SJSA1 (cell line): ENCODE results near the gene SLC22A17. TPM values are rescaled to one million over a fixed set of nuclear protein-coding genes. Genes with fewer than 3 reads are reported as not detected.

Source experiments
- DNase-seq, 2 experiments: peaks; one replicate each; pipeline ENCODE4 v3.0.0-alpha.2; 2015 to 2020; ENCODE audit warnings: low spot score in 2 of 2, low read depth in 1 of 2
- H3K27ac ChIP-seq: fragments of 250-450 bp; sonication (Bioruptor Pico); 2 replicates; pipeline ENCODE4 v1.5.1; 2020; ENCODE audit warnings: mild to moderate bottlenecking, moderate library complexity
- H3K27me3 ChIP-seq: fragments of 250-450 bp; sonication (Bioruptor Pico); replicated peaks from 2 replicates; pipeline ENCODE4 v1.5.1; 2020; ENCODE audit warnings: mild to moderate bottlenecking, moderate library complexity
- H3K36me3 ChIP-seq: fragments of 250-450 bp; sonication (Bioruptor Pico); 2 replicates; pipeline ENCODE4 v1.5.1; 2020; ENCODE audit warnings: mild to moderate bottlenecking
- H3K4me1 ChIP-seq: fragments of 250-450 bp; sonication (Bioruptor Pico); replicated peaks from 2 replicates; pipeline ENCODE4 v1.6.1; 2021; ENCODE audit warnings: mild to moderate bottlenecking
- H3K4me3 ChIP-seq: fragments of 250-450 bp; sonication (Bioruptor Pico); 2 replicates; pipeline ENCODE4 v1.5.1; 2020; ENCODE audit warnings: mild to moderate bottlenecking
- H3K9me3 ChIP-seq: fragments of 250-450 bp; sonication (Bioruptor Pico); replicated peaks from 2 replicates; pipeline ENCODE4 v1.5.1; 2020; ENCODE audit warnings: mild to moderate bottlenecking
- total RNA-seq: library from RNA; depleted of rRNA; stranded (reverse); fragments of >200 nt; shearing (Covaris generic); gene quantifications from 2 replicates; pipeline ENCODE4 v1.2.3, GENCODE V29; 2014

The SLC22A17 gene
- total RNA-seq, 1 experiment from 2014 or later = 3.2 TPM

- no peak overlapping the region for H3K4me3 ChIP-seq
- no peaks in the 10 kb centered on the region for H3K4me1 ChIP-seq
- no peak overlapping the region for H3K27ac ChIP-seq
- no peaks in the 10 kb centered on the region for H3K9me3 ChIP-seq
- no peak for DNase-seq
- H3K36me3 ChIP-seq = no peaks in the 10 kb centered on the region
- H3K27me3 ChIP-seq = peaks cover 7% of the 10 kb centered on the region
Measured at GRCh38 chr14:23377573-23378563, 25.2 kb upstream of the SLC22A17 start.

GRCh38 chr14:23377198-23377550 is 24.5 kb upstream of the SLC22A17 start:
- DNase-seq = no peak
- Histone ChIP-seq H3K27ac (no peak overlapping the region), H3K9me3 (no peaks in the 10 kb centered on the region), H3K27me3 (peaks cover 7% of the 10 kb centered on the region), H3K4me3 (no peak overlapping the region), H3K4me1 (no peaks in the 10 kb centered on the region), H3K36me3 (no peaks in the 10 kb centered on the region)

GRCh38 chr14:23376482-23377197 is 24.0 kb upstream of the SLC22A17 start, which contains the start of gene CMTM5:
Gene CMTM5 (plus strand): TSS chr14:23377046. CDS start chr14:23377252, 206 bp downstream.
- Histone ChIP-seq H3K4me1 (no peaks in the 10 kb centered on the region), H3K36me3 (no peaks in the 10 kb centered on the region), H3K4me3 (no peak within 1 kb of the TSS), H3K27me3 (peaks cover 7% of the 10 kb centered on the region), H3K27ac (no peak within 1 kb of the TSS), H3K9me3 (no peaks in the 10 kb centered on the region)
- DNase-seq = no peak

DNA sequence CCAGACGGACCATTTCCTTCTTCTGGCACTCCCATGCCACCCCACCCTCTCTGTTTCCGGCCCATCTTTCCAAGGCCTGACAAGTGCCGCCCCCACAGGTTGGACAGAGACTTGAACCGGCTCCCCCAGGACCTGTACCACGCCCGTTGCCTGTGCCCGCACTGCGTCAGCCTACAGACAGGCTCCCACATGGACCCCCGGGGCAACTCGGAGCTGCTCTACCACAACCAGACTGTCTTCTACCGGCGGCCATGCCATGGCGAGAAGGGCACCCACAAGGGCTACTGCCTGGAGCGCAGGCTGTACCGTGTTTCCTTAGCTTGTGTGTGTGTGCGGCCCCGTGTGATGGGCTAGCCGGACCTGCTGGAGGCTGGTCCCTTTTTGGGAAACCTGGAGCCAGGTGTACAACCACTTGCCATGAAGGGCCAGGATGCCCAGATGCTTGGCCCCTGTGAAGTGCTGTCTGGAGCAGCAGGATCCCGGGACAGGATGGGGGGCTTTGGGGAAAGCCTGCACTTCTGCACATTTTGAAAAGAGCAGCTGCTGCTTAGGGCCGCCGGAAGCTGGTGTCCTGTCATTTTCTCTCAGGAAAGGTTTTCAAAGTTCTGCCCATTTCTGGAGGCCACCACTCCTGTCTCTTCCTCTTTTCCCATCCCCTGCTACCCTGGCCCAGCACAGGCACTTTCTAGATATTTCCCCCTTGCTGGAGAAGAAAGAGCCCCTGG is 23.0 kb upstream of the SLC22A17 start:
- no peak overlapping the region for H3K4me3 ChIP-seq
- DNase-seq = no peak
- H3K27ac ChIP-seq = no peak overlapping the region
- peaks cover 7% of the 10 kb centered on the region for H3K27me3 ChIP-seq
- H3K4me1 ChIP-seq = no peaks in the 10 kb centered on the region
- no peaks in the 10 kb centered on the region for H3K36me3 ChIP-seq
- H3K9me3 ChIP-seq = no peaks in the 10 kb centered on the region

DNA sequence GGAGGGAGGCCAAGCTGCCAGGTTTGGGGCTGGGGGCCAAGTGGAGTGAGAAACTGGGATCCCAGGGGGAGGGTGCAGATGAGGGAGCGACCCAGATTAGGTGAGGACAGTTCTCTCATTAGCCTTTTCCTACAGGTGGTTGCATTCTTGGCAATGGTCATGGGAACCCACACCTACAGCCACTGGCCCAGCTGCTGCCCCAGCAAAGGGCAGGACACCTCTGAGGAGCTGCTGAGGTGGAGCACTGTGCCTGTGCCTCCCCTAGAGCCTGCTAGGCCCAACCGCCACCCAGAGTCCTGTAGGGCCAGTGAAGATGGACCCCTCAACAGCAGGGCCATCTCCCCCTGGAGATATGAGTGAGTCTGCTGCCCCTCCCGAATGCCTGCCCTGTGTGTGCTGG is 20.4 kb upstream of the SLC22A17 start:
- H3K9me3 ChIP-seq = no peaks in the 10 kb centered on the region
- peaks cover 9% of the 10 kb centered on the region for H3K27me3 ChIP-seq
- no peak overlapping the region for H3K4me3 ChIP-seq
- no peak for DNase-seq
- no peaks in the 10 kb centered on the region for H3K36me3 ChIP-seq
- H3K4me1 ChIP-seq = no peaks in the 10 kb centered on the region
- no peak overlapping the region for H3K27ac ChIP-seq

DNA sequence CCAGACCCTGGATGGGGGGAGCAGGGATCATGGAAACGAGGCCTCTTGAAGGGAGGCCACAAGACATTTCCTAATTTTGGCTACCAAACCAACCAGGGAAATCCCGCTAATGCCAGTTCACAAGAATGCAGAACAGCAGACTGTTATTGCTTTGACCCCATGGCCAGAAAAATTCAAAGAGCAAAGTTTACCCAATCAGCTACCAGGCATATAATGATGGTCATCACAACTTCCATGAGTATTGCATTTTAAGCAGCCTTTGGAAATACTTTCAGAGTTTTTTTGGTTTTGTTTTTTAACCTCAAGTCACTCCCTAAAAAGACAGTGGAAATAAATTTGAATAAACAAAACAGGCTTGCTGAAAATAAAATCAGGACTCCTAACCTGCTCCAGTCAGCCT is 19.8 kb upstream of the SLC22A17 start, which contains the start of gene IL25:
IL25 (plus strand) TSS at position 301 of the 400 bp plus-strand sequence.
- Histone ChIP-seq H3K27me3 (peaks cover 12% of the 10 kb centered on the region), H3K4me1 (no peaks in the 10 kb centered on the region), H3K4me3 (no peak within 1 kb of the TSS), H3K36me3 (no peaks in the 10 kb centered on the region), H3K27ac (no peak within 1 kb of the TSS), H3K9me3 (no peaks in the 10 kb centered on the region)
- DNase-seq = no peak

DNA sequence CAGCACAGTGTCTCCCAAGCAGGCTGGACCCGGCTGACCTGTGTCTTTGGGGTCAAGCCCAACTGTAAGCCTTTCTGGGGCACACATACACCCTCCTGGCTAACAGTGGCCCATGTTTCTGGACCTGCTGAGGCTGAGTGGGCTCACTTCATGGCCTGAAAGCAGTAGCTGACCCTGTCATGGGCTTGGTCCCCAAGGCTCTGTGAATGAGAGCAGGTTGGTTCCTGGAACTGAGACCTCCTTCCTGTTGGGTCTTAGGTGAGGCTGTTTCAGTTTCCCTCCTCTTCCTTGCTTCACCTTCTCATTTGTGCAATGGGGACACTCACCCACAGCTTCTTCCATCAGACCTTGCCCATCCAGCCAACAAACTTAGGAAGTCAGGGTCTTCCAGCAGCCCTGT is 19.2 kb upstream of the SLC22A17 start:
- H3K27me3 ChIP-seq = peaks cover 15% of the 10 kb centered on the region
- no peak overlapping the region for H3K27ac ChIP-seq
- H3K4me1 ChIP-seq = no peaks in the 10 kb centered on the region
- no peaks in the 10 kb centered on the region for H3K36me3 ChIP-seq
- no peaks in the 10 kb centered on the region for H3K9me3 ChIP-seq
- no peak overlapping the region for H3K4me3 ChIP-seq
- DNase-seq = no peak

DNA sequence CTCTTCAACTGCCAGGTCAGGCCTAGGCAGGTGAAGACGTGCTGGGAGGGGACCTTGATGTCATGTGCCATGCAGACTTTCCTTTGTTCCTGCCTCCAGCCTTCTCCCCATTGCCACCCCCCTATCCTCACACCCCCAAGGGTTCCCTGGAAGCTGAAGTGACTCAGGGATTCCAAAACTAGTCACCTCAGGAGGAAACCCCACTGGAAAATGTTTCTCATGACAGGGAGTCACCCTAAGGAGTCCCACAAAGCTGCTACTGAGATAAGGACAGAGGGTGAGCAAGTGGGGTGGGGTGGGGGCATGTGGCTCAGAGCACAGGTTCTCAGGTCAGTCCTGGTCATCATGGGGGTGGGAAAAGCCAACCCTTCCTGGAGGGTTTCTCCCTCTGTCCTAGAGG is 17.5 kb upstream of the SLC22A17 start:
- Histone ChIP-seq H3K4me1 (no peaks in the 10 kb centered on the region), H3K27me3 (peaks cover 27% of the 10 kb centered on the region), H3K4me3 (no peak overlapping the region), H3K9me3 (no peaks in the 10 kb centered on the region), H3K36me3 (no peaks in the 10 kb centered on the region), H3K27ac (no peak overlapping the region)
- no peak for DNase-seq

DNA sequence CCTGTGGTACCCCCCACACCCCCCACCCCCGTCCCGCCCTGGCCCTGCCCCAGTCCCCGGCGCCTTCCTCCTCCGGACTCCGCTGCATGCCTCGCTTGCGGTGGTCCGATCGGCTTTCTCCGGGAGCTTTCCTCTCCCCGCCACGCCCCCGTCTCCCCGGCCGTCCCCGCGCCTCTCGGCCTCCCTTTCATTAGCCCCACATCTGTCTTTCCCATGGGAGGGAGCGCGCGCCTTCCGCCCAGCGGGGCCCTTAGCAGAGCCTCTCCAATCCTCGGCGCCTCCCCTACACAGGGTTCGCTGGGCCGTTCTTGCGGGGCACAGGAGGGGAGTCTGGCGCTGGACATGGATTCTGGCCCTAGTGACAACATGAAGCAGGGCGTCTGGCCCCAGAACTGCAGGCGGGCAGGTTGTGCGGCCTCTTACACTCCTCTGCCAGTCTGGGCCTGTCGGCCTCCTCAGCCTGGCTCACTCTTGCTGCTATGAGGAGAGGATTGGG is 13.8 kb upstream of the SLC22A17 start:
- Histone ChIP-seq H3K9me3 (no peaks in the 10 kb centered on the region), H3K27me3 (peaks cover 51% of the 10 kb centered on the region), H3K36me3 (no peaks in the 10 kb centered on the region), H3K4me3 (no peak overlapping the region), H3K4me1 (no peaks in the 10 kb centered on the region), H3K27ac (no peak overlapping the region)
- peak in 1 of 2 experiments; percentile 38 for DNase-seq

- Histone ChIP-seq H3K4me3 (no peak overlapping the region), H3K36me3 (no peaks in the 10 kb centered on the region), H3K27ac (no peak overlapping the region), H3K4me1 (no peaks in the 10 kb centered on the region), H3K27me3 (peaks cover 51% of the 10 kb centered on the region), H3K9me3 (no peaks in the 10 kb centered on the region)
- DNase-seq = no peak
Measured at GRCh38 chr14:23365732-23366425, 13.2 kb upstream of the SLC22A17 start.

DNA sequence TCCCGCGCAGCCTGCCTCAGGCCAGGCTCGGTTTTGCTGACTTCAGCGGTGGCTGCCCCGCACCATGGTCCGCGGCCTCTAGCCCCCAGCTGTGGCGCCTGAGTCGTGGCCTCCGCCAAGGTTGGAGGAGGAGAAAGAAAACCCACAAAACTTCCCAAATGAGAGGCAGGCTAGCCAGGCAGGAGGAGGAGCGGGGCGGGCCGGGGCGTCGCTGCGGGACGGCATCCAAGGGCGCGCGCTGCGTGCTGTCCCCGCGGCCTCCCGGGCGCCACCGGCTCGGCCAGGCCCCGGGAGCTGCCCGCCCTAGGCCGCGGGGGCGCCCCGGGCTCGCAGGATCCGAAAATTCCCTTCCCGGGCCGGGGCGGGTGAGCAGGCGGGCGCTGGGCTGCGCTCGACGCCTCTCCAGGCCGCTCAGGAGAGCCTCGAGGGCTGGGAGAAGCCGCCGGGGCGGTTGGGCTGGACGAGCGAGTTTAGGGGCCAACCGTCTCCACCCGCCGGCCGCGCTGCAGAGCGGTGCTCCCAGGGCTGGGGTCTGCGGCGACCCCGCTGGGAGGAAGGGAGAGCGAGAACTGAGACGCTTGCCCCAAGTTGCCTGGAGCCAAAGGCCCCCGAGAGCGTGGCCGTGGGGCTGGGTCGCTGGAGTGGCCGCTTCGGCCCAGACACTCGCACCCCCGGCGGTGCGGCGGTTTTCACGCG is 12.5 kb upstream of the SLC22A17 start, which contains the start of gene EFS:
EFS (minus strand) TSS at position 137 of the 696 bp plus-strand sequence. CDS start 147 bp downstream, outside the sequence.
- no peaks in the 10 kb centered on the region for H3K9me3 ChIP-seq
- H3K27me3 ChIP-seq = peaks cover 51% of the 10 kb centered on the region
- no peaks in the 10 kb centered on the region for H3K4me1 ChIP-seq
- no peak for DNase-seq
- H3K4me3 ChIP-seq = no peak within 1 kb of the TSS
- no peaks in the 10 kb centered on the region for H3K36me3 ChIP-seq
- no peak within 1 kb of the TSS for H3K27ac ChIP-seq

DNA sequence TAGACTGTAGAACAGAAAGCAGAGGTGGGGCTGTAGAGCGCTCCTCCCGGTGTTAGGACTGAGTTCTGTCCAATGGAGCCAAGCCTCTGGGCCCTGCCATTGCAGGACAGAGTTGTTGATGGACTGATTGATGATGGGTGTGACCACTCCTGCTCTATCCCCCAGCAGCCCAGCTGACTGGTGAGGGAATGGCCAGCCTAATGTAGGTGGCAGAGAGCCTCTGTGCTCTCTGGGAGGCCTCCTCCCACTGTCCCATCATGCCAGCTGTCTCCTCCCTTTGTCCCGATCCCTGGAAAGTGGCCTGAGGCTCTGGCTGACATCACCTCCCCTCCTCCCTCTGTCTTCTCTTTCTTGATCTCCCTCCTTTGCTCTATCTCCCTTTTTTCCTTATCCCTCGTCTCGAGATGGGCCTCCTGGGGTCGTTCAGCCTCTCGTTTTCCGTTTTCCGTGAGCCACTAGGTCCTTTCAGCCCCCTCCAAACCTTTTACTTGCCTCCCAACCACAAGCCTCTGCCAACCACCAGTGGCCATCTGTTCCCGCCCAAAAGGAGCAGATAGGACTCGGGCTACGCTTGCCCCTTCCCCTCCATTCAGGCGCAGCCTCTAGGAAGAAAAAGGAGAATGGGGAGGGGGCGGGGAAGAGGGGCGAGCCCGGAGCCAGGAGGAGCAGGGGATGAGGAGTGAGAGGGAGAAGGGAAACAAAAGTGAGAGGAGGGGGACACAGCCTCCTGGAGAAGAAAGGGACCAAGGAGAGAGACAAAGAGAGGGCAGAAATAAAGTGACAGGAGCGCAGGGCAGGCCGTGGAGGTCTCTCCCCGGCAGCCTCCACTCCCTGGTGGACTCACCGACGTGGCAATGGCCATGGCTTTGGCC is 11.7 kb upstream of the SLC22A17 start:
- H3K27me3 ChIP-seq = peaks cover 51% of the 10 kb centered on the region
- H3K27ac ChIP-seq = no peak overlapping the region
- no peaks in the 10 kb centered on the region for H3K9me3 ChIP-seq
- no peaks in the 10 kb centered on the region for H3K36me3 ChIP-seq
- no peak overlapping the region for H3K4me3 ChIP-seq
- no peaks in the 10 kb centered on the region for H3K4me1 ChIP-seq
- no peak for DNase-seq
